Activated CD4-positive, alpha-beta T cell treated with anti-CD3 and anti-CD28 coated beads, Interleukin-2, amount 10 ng/mL, durations not matched to agents 7 days and 5 days (primary cell): ENCODE results near the gene FKBP1A. TPM values are rescaled to one million over a fixed set of nuclear protein-coding genes. Genes with fewer than 3 reads are reported as not detected.
A peak's percentile ranks its signal among the peaks of the same experiment; 100 is the strongest.

Experiments used
- CTCF ChIA-PET: fragments of 350-600 bp; sonication (Branson Sonifier 250); formaldehyde crosslinking; loops from one replicate; lab custom pipeline; 2021; ENCODE audit warnings: antibody characterized with exemption; lab: Charles Lee
- POLR2A ChIA-PET: fragments of 350-600 bp; sonication (Branson Sonifier 250); formaldehyde crosslinking; loops from one replicate; lab custom pipeline; 2021; ENCODE audit warnings: antibody characterized with exemption; lab: Charles Lee
- DNase-seq: peaks from one replicate; pipeline ENCODE4 v3.0.0-alpha.2; 2020
- H3K27ac Mint-ChIP-seq: one replicate; pipeline ENCODE4 v1.8.0; 2021; ENCODE audit warnings: mild to moderate bottlenecking, moderate library complexity, mixed read lengths
- H3K27me3 Mint-ChIP-seq: one replicate; pipeline ENCODE4 v1.8.0; 2021; ENCODE audit warnings: mixed read lengths
- H3K36me3 Mint-ChIP-seq: one replicate; pipeline ENCODE4 v1.8.0; 2021; ENCODE audit warnings: low read depth, mixed read lengths
- H3K4me1 Mint-ChIP-seq: one replicate; pipeline ENCODE4 v1.8.0; 2021; ENCODE audit warnings: mixed read lengths
- H3K4me3 Mint-ChIP-seq: one replicate; pipeline ENCODE4 v1.8.0; 2021; ENCODE audit warnings: mild to moderate bottlenecking, moderate library complexity, mixed read lengths
- H3K9me3 Mint-ChIP-seq: one replicate; pipeline ENCODE4 v1.8.0; 2021; ENCODE audit warnings: mixed read lengths
- total RNA-seq, 2 experiments: library from RNA; stranded (reverse); gene quantifications; one replicate each; pipeline ENCODE4 v1.2.3, GENCODE V29; 2021

FKBP1A gene
- total RNA-seq, 2 experiments from 2014 or later = 207 to 238 TPM

- no peak overlapping the region for H3K27ac Mint-ChIP-seq
- ChIA-PET CTCF (interaction anchor here (0.8 to 1.6 kb wide), 6 partner anchors 11 to 113 kb away, joined by 3 read pairs; no protein-coding TSS in a partner anchor), POLR2A (interaction anchor here (0.6 to 1.1 kb wide), 3 partner anchors 19 to 36 kb away, joined by 3 to 4 read pairs (median 3); no protein-coding TSS in a partner anchor)
- no peaks in the 10 kb centered on the region for H3K9me3 Mint-ChIP-seq
- no peak overlapping the region for H3K4me3 Mint-ChIP-seq
- H3K4me1 Mint-ChIP-seq = peaks cover 25% of the 10 kb centered on the region
- peaks cover 7% of the 10 kb centered on the region for H3K36me3 Mint-ChIP-seq
- no peaks in the 10 kb centered on the region for H3K27me3 Mint-ChIP-seq
- DNase-seq = peak; percentile 99
Measured at GRCh38 chr20:1325173-1326030, 67.5 kb downstream of the FKBP1A start.

GRCh38 chr20:1324598-1325172 lies 68.2 kb downstream of the FKBP1A start:
- Mint-ChIP-seq H3K9me3 (no peaks in the 10 kb centered on the region), H3K36me3 (peaks cover 5% of the 10 kb centered on the region), H3K27ac (no peak overlapping the region), H3K4me3 (no peak overlapping the region), H3K4me1 (peaks cover 18% of the 10 kb centered on the region), H3K27me3 (no peaks in the 10 kb centered on the region)
- CTCF ChIA-PET = interaction anchor here (1.2 to 1.6 kb wide), 3 partner anchors 8 to 111 kb away, joined by 3 to 4 read pairs (median 3); no protein-coding TSS in a partner anchor
- DNase-seq = no peak
- POLR2A ChIA-PET = interaction anchor here (0.6 kb wide), 1 partner anchor 32 kb away, joined by 3 read pairs; no protein-coding TSS in a partner anchor

- Mint-ChIP-seq H3K36me3 (peaks cover 5% of the 10 kb centered on the region), H3K27me3 (no peaks in the 10 kb centered on the region), H3K9me3 (no peaks in the 10 kb centered on the region), H3K27ac (no peak overlapping the region), H3K4me3 (no peak overlapping the region), H3K4me1 (peaks cover 12% of the 10 kb centered on the region)
- ChIA-PET CTCF (interaction anchor here (1.1 to 1.3 kb wide), 2 partner anchors 9 to 11 kb away, joined by 3 to 4 read pairs; no protein-coding TSS in a partner anchor), POLR2A (no interaction called here)
- no peak for DNase-seq
Measured at GRCh38 chr20:1323830-1324597, 68.8 kb downstream of the FKBP1A start.

GRCh38 chr20:1323256-1323655 lies 69.6 kb downstream of the FKBP1A start:
- ChIA-PET CTCF (interaction anchor here (1.1 to 1.3 kb wide), 2 partner anchors 10 kb away, joined by 3 to 4 read pairs; no protein-coding TSS in a partner anchor), POLR2A (no interaction called here)
- Mint-ChIP-seq H3K27me3 (no peaks in the 10 kb centered on the region), H3K36me3 (peaks cover 5% of the 10 kb centered on the region), H3K4me3 (no peak overlapping the region), H3K4me1 (peaks cover 6% of the 10 kb centered on the region), H3K9me3 (no peaks in the 10 kb centered on the region), H3K27ac (no peak overlapping the region)
- DNase-seq = no peak

- no peak for DNase-seq
- Mint-ChIP-seq H3K27me3 (no peaks in the 10 kb centered on the region), H3K27ac (no peak overlapping the region), H3K9me3 (no peaks in the 10 kb centered on the region), H3K4me1 (peaks cover 12% of the 10 kb centered on the region), H3K4me3 (no peak overlapping the region), H3K36me3 (peaks cover under 1% of the 10 kb centered on the region)
- POLR2A ChIA-PET = no interaction called here
- CTCF ChIA-PET = interaction anchor here (0.9 to 1.6 kb wide), 5 partner anchors 10 to 144 kb away, joined by 3 to 5 read pairs (median 3); partner anchors contain the start of gene NSFL1C
Measured at GRCh38 chr20:1322511-1323245, 70.2 kb downstream of the FKBP1A start.

- no peak overlapping the region for H3K4me3 Mint-ChIP-seq
- H3K27me3 Mint-ChIP-seq = peaks cover 4% of the 10 kb centered on the region
- no peak overlapping the region for H3K27ac Mint-ChIP-seq
- no peak for DNase-seq
- ChIA-PET CTCF (interaction anchor here (0.9 to 1.6 kb wide), 4 partner anchors 9 to 145 kb away, joined by 3 to 5 read pairs (median 3); partner anchors contain the start of gene NSFL1C), POLR2A (no interaction called here)
- no peaks in the 10 kb centered on the region for H3K9me3 Mint-ChIP-seq
- no peaks in the 10 kb centered on the region for H3K36me3 Mint-ChIP-seq
- peaks cover 12% of the 10 kb centered on the region for H3K4me1 Mint-ChIP-seq
Measured at GRCh38 chr20:1321654-1321939, 71.3 kb downstream of the FKBP1A start.

- POLR2A ChIA-PET = no interaction called here
- Mint-ChIP-seq H3K27me3 (peaks cover 4% of the 10 kb centered on the region), H3K9me3 (no peaks in the 10 kb centered on the region), H3K4me1 (peaks cover 12% of the 10 kb centered on the region), H3K36me3 (no peaks in the 10 kb centered on the region), H3K4me3 (no peak overlapping the region), H3K27ac (no peak overlapping the region)
- CTCF ChIA-PET = interaction anchor here (1.2 to 1.6 kb wide), 3 partner anchors 8 to 146 kb away, joined by 3 to 5 read pairs (median 3); partner anchors contain the start of gene NSFL1C
- DNase-seq = no peak
Measured at GRCh38 chr20:1320902-1321653, 71.8 kb downstream of the FKBP1A start.

GRCh38 chr20:1320016-1320415 lies 72.8 kb downstream of the FKBP1A start:
- peaks cover 4% of the 10 kb centered on the region for H3K27me3 Mint-ChIP-seq
- H3K4me3 Mint-ChIP-seq = no peak overlapping the region
- ChIA-PET CTCF (interaction anchor here (1.2 to 1.6 kb wide), 3 partner anchors 10 to 57 kb away, joined by 3 read pairs; no protein-coding TSS in a partner anchor), POLR2A (no interaction called here)
- H3K9me3 Mint-ChIP-seq = no peaks in the 10 kb centered on the region
- no peak for DNase-seq
- no peak overlapping the region for H3K27ac Mint-ChIP-seq
- no peaks in the 10 kb centered on the region for H3K36me3 Mint-ChIP-seq
- H3K4me1 Mint-ChIP-seq = peaks cover 12% of the 10 kb centered on the region

GRCh38 chr20:1319462-1319861 lies 73.4 kb downstream of the FKBP1A start:
- DNase-seq = no peak
- H3K27me3 Mint-ChIP-seq = peaks cover 4% of the 10 kb centered on the region
- H3K4me1 Mint-ChIP-seq = peaks cover 12% of the 10 kb centered on the region
- ChIA-PET CTCF (interaction anchor here (0.5 to 1.6 kb wide), 4 partner anchors 9 to 116 kb away, joined by 3 to 5 read pairs (median 3); no protein-coding TSS in a partner anchor), POLR2A (no interaction called here)
- no peak overlapping the region for H3K4me3 Mint-ChIP-seq
- H3K27ac Mint-ChIP-seq = no peak overlapping the region
- no peaks in the 10 kb centered on the region for H3K9me3 Mint-ChIP-seq
- H3K36me3 Mint-ChIP-seq = no peaks in the 10 kb centered on the region

GRCh38 chr20:1319051-1319450 lies 73.8 kb downstream of the FKBP1A start:
- ChIA-PET CTCF (interaction anchor here (0.5 to 1.6 kb wide), 5 partner anchors 9 to 132 kb away, joined by 3 to 5 read pairs (median 3); no protein-coding TSS in a partner anchor), POLR2A (no interaction called here)
- peaks cover 12% of the 10 kb centered on the region for H3K4me1 Mint-ChIP-seq

More at GRCh38 chr20:1319051-1319450, 73.8 kb downstream of the FKBP1A start:
- no peak overlapping the region for H3K27ac Mint-ChIP-seq
- H3K27me3 Mint-ChIP-seq = peaks cover 4% of the 10 kb centered on the region
- H3K9me3 Mint-ChIP-seq = no peaks in the 10 kb centered on the region
- H3K36me3 Mint-ChIP-seq = no peaks in the 10 kb centered on the region
- H3K4me3 Mint-ChIP-seq = no peak overlapping the region
- DNase-seq = no peak
